Ovary (tissue), 9 donors: ENCODE measurements around the gene TPH1. TPM values are rescaled to one million over a fixed set of nuclear protein-coding genes. Genes with fewer than 3 reads are reported as not detected.

ENCODE experiments used
- DNase-seq, 5 donors: peaks; one replicate each; pipeline ENCODE4 v3.0.0-alpha.2; 2019 to 2020
- H3K27ac ChIP-seq, 2 donors: fragments of 200-600 bp; one replicate each; pipeline versions ENCODE4 v1.5.1 to v1.8.0; 2019 to 2022
- H3K27me3 ChIP-seq: fragments of 200-600 bp; one replicate; pipeline ENCODE4 v1.8.0; 2022
- H3K36me3 ChIP-seq: fragments of 200-600 bp; sonication (generic); one replicate; pipeline ENCODE4 v1.5.1; 2019
- H3K4me1 ChIP-seq: one replicate; pipeline ENCODE4 v1.8.1; 2013; ENCODE audit warnings: mild to moderate bottlenecking, moderate library complexity; ENCODE audit not compliant: insufficient read depth
- H3K4me3 ChIP-seq: fragments of 200-600 bp; sonication (generic); one replicate; pipeline ENCODE4 v1.5.1; 2017
- H3K9me3 ChIP-seq, 2 donors: fragments of 200-600 bp in 1 of 2; sonication (generic) in 1 of 2; one replicate each; pipeline versions ENCODE4 v1.5.1 to v1.8.1; 2013 to 2019; ENCODE audit warnings: mild to moderate bottlenecking in 1 of 2, moderate library complexity in 1 of 2
- CTCF ChIP-seq, 3 donors: fragments of 450-650 bp in 2 of 3; fragments of 200-600 bp in 1 of 3; IDR thresholded peaks; one replicate each; pipeline versions ENCODE4 v1.5.1 to v1.8.0; 2016 to 2022; ENCODE audit warnings: antibody characterized with exemption in 3 of 3, mild to moderate bottlenecking in 1 of 3
- EP300 ChIP-seq: sonication (generic); formaldehyde crosslinking; IDR thresholded peaks from one replicate; pipeline ENCODE4 v1.6.1; 2017; ENCODE audit warnings: antibody characterized with exemption
- POLR2A ChIP-seq: fragments of 450-650 bp; IDR thresholded peaks from one replicate; pipeline ENCODE4 v1.6.1; 2017; ENCODE audit warnings: antibody characterized with exemption, mild to moderate bottlenecking, moderate library complexity
- WGBS, 3 donors: extraction: QIAGEN DNeasy Blood & Tissue Kit in 1 of 3; methylation state at CpG; one replicate each; pipeline versions ENCODE4 v1.1.5 to v1.1.7; 2013 to 2017; 5-methylcytosine and 5-hydroxymethylcytosine counted together
- intact Hi-C, 4 donors: fragments of 100-400 bp; cut with DNase I; formaldehyde crosslinking; loops; one replicate each; pipeline versions ENCODE4 v1.11.0 to v1.15.1; 2022 to 2023
- polyA plus RNA-seq, 2 donors: library from polyadenylated mRNA; stranded (reverse); fragments of 200-250 nt in 1 of 2; fragments of 350-450 nt in 1 of 2; fragmentation: Illumina TruSeq in 1 of 2; extraction: RNeasy Lipid Tissue Mini Kit (QIAGEN cat#74804) in 1 of 2; gene quantifications; one replicate each; pipeline ENCODE4 v1.2.3, GENCODE V29; 2013 to 2014
- total RNA-seq, 7 donors: library from RNA; depleted of rRNA in 2 of 7; stranded (reverse); fragments of >200 nt in 2 of 7; fragmentation: NEBNext Ultra II Directional in 3 of 7; extraction: Animal tissue kit (Norgen Biotek cat#: 25700) in 3 of 7; gene quantifications; one replicate each; pipeline versions ENCODE4 v1.1.0 to v1.2.4, GENCODE V29; 2016 to 2023
- donor health status: DM: no; HTN: no; CAD: no; lungs with moderate emphysema.
- donor health status: DM: no; HTN: no; CAD: no.
- donor health status: Bipolar disorder and iron deficiency.
- donor health status: DM: yes; HTN: yes; CAD: no.
- donor health status: DM: no; HTN: no; CAD: no.
- donor health status: DM: yes; HTN: yes; CAD: no.

Gene TPH1
- total and polyA plus RNA-seq, 9 donors = 0.28 to 1.6 (median 0.57) TPM

GRCh38 chr11:18064450-18065054, 18.5 kb upstream of the TPH1 start:
- TF ChIP-seq EP300 (no peak), POLR2A (no peak), CTCF (IDR thresholded peaks at IDR 0.05) (no peak)
- no peak for DNase-seq
- no peak overlapping the region for H3K27ac ChIP-seq
- 87 to 89% (median 88%) methylated on average over 7 of the region's 7 CpGs for WGBS, 3 donors
- no peaks in the 10 kb centered on the region for H3K36me3 ChIP-seq
- H3K4me1 ChIP-seq = no peaks in the 10 kb centered on the region
- no peak overlapping the region for H3K4me3 ChIP-seq
- intact Hi-C loops = no loop called here
- H3K27me3 ChIP-seq = no peaks in the 10 kb centered on the region
- no peaks in the 10 kb centered on the region for H3K9me3 ChIP-seq

GRCh38 chr11:18063862-18064434, 17.9 kb upstream of the TPH1 start:
- Histone ChIP-seq H3K36me3 (no peaks in the 10 kb centered on the region), H3K27me3 (no peaks in the 10 kb centered on the region), H3K27ac (no peak overlapping the region), H3K4me3 (no peak overlapping the region), H3K9me3 (no peaks in the 10 kb centered on the region), H3K4me1 (no peaks in the 10 kb centered on the region)
- WGBS, 3 donors = 92 to 95% (median 93%) methylated on average over 4 of the region's 4 CpGs
- DNase-seq = no peak
- intact Hi-C loops = no loop called here
- no peak for TF ChIP-seq EP300
- TF ChIP-seq CTCF (IDR thresholded peaks at IDR 0.05) = no peak
- no peak for TF ChIP-seq POLR2A

- TF ChIP-seq CTCF (IDR thresholded peaks at IDR 0.05) (no peak), POLR2A (no peak), EP300 (no peak)
- Histone ChIP-seq H3K36me3 (no peaks in the 10 kb centered on the region), H3K4me3 (no peak overlapping the region), H3K27ac (no peak overlapping the region), H3K4me1 (no peaks in the 10 kb centered on the region), H3K9me3 (no peaks in the 10 kb centered on the region), H3K27me3 (no peaks in the 10 kb centered on the region)
- intact Hi-C loops = no loop called here
- WGBS, 3 donors = 81 to 85% (median 84%) methylated on average over 5 of the region's 5 CpGs
- DNase-seq = no peak
These were observed 17.1 kb upstream of the TPH1 start for GRCh38 chr11:18063125-18063524.

- no peak overlapping the region for H3K27ac ChIP-seq
- 74 to 85% (median 82%) methylated on average over 2 of the region's 2 CpGs for WGBS, 3 donors
- H3K4me3 ChIP-seq = no peak overlapping the region
- intact Hi-C loops = no loop called here
- H3K27me3 ChIP-seq = no peaks in the 10 kb centered on the region
- no peak for DNase-seq
- no peaks in the 10 kb centered on the region for H3K4me1 ChIP-seq
- TF ChIP-seq CTCF (IDR thresholded peaks at IDR 0.05) (no peak), EP300 (no peak), POLR2A (no peak)
- no peaks in the 10 kb centered on the region for H3K36me3 ChIP-seq
- no peaks in the 10 kb centered on the region for H3K9me3 ChIP-seq
These were observed 15.3 kb upstream of the TPH1 start for GRCh38 chr11:18061351-18061750.
